Measurements from ENCODE around the gene GRIN3B.
"Not testable (repeated sequence)": the region's sequence is repeated elsewhere in the genome, so short reads cannot be mapped to it uniquely, and the experiment has no call there.

The GRIN3B gene

GRCh38 chr19:1023883-1024188, 23.6 kb downstream of the GRIN3B start:
- DNase-seq, result not testable (repeated sequence)

- not testable (repeated sequence) for DNase-seq
Measured at GRCh38 chr19:1025080-1025479, 24.9 kb downstream of the GRIN3B start.

DNA sequence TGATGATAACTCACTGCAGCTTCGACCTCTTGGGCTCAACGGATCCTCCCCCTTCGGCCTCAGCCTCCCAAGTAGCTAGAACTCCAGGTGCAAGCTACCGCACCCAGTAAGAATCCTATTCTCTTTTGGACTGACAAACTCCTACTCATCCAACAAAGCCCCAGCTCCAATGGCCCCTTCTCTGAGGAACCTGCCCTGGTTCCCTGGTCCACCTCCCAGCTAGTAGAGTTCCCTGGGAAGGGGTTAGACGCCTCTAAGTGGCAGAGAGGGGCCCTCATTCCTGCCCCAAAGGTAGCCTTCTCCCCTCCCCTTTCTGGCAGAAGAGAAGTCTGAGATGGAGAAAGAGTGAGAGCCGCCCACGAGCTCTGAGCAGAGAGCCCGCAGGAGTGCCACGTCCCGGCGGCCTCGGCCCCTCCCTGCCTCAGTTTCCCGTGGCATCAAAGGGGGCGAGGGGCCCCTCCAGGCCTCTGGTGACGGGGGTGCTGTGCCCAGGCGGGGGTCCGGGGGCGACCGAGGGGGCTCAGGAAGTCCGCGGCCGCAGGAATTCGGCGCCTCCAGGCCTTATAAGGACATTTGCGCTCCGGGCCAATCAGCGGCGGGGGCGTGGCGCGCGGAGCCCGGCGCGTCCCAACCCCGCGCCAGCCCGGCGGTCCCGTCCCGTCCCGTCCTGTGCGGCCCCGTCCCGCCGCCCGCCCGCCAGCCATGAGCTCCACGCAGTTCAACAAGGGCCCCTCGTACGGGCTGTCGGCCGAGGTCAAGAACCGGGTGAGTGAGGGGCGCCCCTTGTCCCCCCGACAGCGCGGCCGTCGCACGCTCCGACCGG, 26.0 kb downstream of the GRIN3B start, which contains the start of gene CNN2:
CNN2 (plus strand) TSS at position 649 of the 823 bp plus-strand sequence; CDS start at position 703, 54 bp downstream.
- DNase-seq, result peak; percentile 93

GRCh38 chr19:1026783-1027649, 26.8 kb downstream of the GRIN3B start:
- DNase-seq, result no peak

GRCh38 chr19:1027650-1028061, 27.4 kb downstream of the GRIN3B start:
- DNase-seq, result no peak

DNA sequence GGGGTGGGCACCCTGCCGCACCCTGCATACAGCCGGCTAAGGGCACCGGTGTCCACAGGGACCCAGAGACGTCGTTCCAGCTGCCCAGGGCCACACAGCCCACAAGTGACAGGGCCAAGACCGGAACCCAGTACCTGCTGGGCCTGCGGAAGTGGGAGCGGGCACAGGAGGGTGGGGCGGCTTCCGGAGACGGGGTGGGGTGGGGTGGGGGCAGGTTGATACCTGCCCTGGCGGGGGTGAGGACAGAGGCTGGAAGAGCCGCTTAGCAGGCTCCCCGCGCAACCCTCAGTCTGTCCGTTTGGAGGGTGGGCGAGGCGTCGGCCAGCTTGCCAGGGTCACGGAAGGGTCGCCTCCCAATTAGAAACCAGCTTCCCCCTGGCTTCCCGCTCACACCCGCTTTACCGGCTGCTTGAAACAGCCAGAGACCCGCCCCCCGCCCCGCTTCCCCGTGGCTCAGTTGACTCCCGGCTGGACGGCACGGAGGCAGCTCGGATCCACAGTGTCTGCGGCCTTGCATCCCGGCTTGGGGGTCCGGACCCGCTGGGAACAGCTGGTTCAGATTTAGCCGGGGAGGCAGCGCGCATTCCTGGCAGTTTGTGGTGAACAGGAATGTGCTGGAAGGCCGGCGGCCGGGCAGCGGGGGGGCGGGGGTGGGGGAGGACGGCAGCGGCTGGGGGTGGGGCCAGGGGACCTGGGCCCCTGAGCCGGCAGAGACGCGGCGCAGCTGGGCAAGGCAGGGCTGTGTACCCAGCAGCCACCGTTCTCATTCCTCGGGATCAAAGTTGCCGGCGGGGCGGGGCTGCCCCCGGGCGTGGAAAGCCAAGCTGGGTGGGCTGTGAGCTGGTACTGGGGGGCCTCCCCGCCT, 28.1 kb downstream of the GRIN3B start:
- DNase-seq, result peak; percentile 97

DNA sequence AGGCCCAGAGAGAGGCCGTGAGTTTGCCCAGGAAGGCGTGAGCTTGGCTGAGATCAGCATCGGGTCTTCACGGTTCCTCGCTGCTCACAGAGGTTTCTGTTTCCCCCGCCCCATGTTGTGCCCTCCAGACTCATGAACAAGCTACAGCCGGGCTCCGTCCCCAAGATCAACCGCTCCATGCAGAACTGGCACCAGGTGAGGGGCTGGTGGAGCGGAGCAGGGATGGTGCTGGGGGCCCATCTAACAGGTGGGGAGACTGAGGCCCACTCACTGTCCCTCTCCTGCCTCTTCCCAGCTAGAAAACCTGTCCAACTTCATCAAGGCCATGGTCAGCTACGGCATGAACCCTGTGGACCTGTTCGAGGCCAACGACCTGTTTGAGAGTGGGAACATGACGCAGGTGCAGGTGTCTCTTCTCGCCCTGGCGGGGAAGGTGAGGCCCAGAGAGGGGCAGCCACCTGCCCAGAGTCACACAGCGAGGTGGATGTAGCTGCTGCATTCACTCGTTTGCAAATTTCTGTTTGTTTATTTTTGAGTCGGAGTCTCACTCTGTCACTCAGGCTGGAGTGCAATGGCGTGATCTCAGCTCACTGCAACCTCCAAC, 32.1 kb downstream of the GRIN3B start:
- no peak for DNase-seq

DNA sequence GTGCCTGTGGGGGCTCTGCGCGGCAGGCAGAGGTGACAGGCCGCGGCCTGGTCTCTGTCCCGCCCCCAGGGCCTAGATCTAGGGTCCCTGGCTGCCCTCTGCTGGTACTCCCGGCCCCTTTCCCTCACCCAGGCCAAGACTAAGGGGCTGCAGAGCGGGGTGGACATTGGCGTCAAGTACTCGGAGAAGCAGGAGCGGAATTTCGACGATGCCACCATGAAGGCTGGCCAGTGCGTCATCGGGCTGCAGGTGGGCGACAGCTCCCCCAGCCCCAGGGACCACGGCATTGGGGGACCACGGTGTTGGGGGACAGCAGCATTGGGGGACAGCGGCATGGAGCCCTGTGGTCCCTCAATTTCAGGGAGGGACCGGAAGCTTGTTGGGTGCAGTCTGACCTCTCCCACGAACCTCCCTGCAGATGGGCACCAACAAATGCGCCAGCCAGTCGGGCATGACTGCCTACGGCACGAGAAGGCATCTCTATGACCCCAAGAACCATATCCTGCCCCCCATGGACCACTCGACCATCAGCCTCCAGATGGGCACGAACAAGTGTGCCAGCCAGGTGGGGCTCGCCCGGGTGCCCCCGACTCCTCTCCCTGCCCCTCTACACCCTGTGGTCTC, 35.9 kb downstream of the GRIN3B start:
- DNase-seq, result no peak

- no peak for DNase-seq
Measured at GRCh38 chr19:1037621-1038064, 37.4 kb downstream of the GRIN3B start.

GRCh38 chr19:1038978-1039645, 38.9 kb downstream of the GRIN3B start:
- DNase-seq, result no peak

GRCh38 chr19:1039646-1040475, 39.6 kb downstream of the GRIN3B start, which contains the start of gene ABCA7:
ABCA7 (plus strand) TSS chr19:1040107; CDS start chr19:1041362, 1,255 bp downstream.
- DNase-seq, result peak; percentile 99

- peak; percentile 96 for DNase-seq
Measured at GRCh38 chr19:1040476-1041271, 40.5 kb downstream of the GRIN3B start.

DNA sequence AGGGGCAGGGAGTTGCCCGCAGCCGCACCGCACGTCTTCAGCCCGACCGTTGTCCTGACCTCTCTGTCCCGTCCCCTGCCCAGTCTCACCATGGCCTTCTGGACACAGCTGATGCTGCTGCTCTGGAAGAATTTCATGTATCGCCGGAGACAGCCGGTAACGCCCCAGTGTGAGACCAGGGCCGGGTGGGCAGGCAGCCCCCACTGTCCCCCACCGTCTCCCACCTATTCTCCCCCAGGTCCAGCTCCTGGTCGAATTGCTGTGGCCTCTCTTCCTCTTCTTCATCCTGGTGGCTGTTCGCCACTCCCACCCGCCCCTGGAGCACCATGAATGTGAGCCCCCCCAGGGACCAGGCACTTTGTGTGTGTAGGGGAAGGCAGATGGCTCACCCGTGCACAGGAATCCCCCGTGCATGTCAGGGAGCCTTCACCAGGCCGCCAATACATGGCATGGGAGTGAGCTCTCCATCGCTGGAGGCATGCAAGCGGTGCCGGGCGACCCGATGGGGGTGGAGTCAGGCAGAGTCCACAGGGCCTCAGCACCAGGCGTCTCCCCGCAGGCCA, 41.1 kb downstream of the GRIN3B start:
- no peak for DNase-seq

GRCh38 chr19:1041835-1042685, 41.8 kb downstream of the GRIN3B start:
- peak; percentile 48 for DNase-seq

GRCh38 chr19:1042689-1043511, 42.7 kb downstream of the GRIN3B start:
- peak; percentile 44 for DNase-seq

DNA sequence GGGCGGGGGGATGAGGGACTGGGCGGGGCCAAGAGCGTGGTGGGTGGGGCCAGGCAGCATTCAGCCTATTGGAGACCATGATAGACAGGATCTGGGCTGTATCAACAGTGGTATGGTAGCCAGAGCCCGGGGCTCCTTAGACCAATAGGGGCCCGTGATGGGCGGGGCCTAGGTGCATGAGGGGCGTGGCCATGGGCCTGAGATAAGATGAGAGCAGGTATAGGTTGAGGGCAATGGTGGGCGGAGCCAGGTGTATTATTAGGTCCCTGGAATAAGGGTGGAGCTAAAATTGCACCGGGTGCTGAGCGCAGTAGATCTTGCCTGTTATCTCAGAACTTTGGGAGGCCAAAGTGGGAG, 45.0 kb downstream of the GRIN3B start:
- peak; percentile 84 for DNase-seq

GRCh38 chr19:1046117-1046626, 46.0 kb downstream of the GRIN3B start:
- DNase-seq, result peak; percentile 56
